K562 (cell line): ENCODE data around the gene NUDT21. TPM values are rescaled to one million over a fixed set of nuclear protein-coding genes. Genes with fewer than 3 reads are reported as not detected.

Experiments
- CCAR2 ChIP-seq: fragments of 200-400 bp; formaldehyde crosslinking; IDR thresholded peaks from 2 replicates; pipeline ENCODE4 v1.6.1; 2017; ENCODE audit warnings: mild to moderate bottlenecking, low read depth, low read length
- CTCF ChIP-seq, 3 experiments: IDR thresholded peaks in 2 of 3; conservative IDR thresholded peaks in 1 of 3; 2 replicates each; pipeline ENCODE4 v1.5.1; 2011 to 2012; ENCODE audit warnings: low read length in 3 of 3, mild to moderate bottlenecking in 3 of 3, control low read depth in 2 of 3, improper control_type of control experiment in 1 of 3, inconsistent platforms in 1 of 3, low read depth in 1 of 3, mixed read lengths in 1 of 3, moderate library complexity in 1 of 3; ENCODE audit not compliant: insufficient read depth in 2 of 3
- HMG20B ChIP-seq: fragments of 250-450 bp; sonication (Bioruptor Pico); IDR thresholded peaks from 2 replicates; pipeline ENCODE4 v1.5.0; 2021; ENCODE audit warnings: mild to moderate bottlenecking
- PRPF4 ChIP-seq: fragments of 200-400 bp; formaldehyde crosslinking; IDR thresholded peaks from one replicate; pipeline ENCODE4 v1.6.1; 2017; ENCODE audit warnings: low read length, low read depth, mild to moderate bottlenecking; ENCODE audit not compliant: insufficient read depth, poor library complexity, severe bottlenecking
- UBTF ChIP-seq, 2 experiments: IDR thresholded peaks; 2 replicates each; pipeline ENCODE4 v1.6.1; 2012; ENCODE audit warnings: improper control_type of control experiment in 2 of 2, low read depth in 2 of 2, low read length in 2 of 2, borderline replicate concordance in 1 of 2
- ZFP30 ChIP-seq: fragments of 250-450 bp; sonication (Bioruptor Pico); IDR thresholded peaks from 2 replicates; pipeline ENCODE4 v1.8.0; 2022; ENCODE audit warnings: moderate library complexity, mild to moderate bottlenecking, inconsistent platforms, borderline replicate concordance
- ZNF175 ChIP-seq: fragments of 200-800 bp; sonication (Bioruptor generic); IDR thresholded peaks from 2 replicates; pipeline ENCODE4 v1.6.1; 2016; ENCODE audit warnings: low read depth, mild to moderate bottlenecking, missing genetic modification characterization, missing compliant biosample characterization
- ZNF584 ChIP-seq: fragments of 200-800 bp; sonication (Bioruptor generic); IDR thresholded peaks from 2 replicates; pipeline ENCODE4 v1.6.1; 2016; ENCODE audit warnings: low read depth, mild to moderate bottlenecking, missing genetic modification characterization, missing compliant biosample characterization
- polyA plus RNA-seq, 8 experiments: library from polyadenylated mRNA; depleted of rRNA in 4 of 8; stranded (reverse) in 5 of 8; unstranded in 3 of 8; fragments of >200 nt; fragmentation: Nextera tagmentation in 2 of 8; fragmentation: Illumina TruSeq in 1 of 8; extraction: Ambion mirVana in 2 of 8; extraction: Trizol in 1 of 8; gene quantifications; 2 replicates each; pipeline versions ENCODE4 v1.2.1 to v1.2.3, GENCODE V29; 2011 to 2014; ENCODE audit warnings: inconsistent platforms in 1 of 8, missing spikeins in 1 of 8
- total RNA-seq, 7 experiments: library from RNA; depleted of rRNA in 6 of 7; stranded (reverse); fragments of >200 nt in 6 of 7; fragmentation: Illumina TruSeq in 2 of 7; extraction: Trizol in 2 of 7; gene quantifications; 2 replicates each; pipeline versions ENCODE4 v1.2.1 to v1.2.3, GENCODE V29; 2011 to 2021; ENCODE audit warnings: low replicate concordance in 1 of 7

The NUDT21 gene
- total and polyA plus RNA-seq, 9 of the 15 experiments (the other 6 are each of a cell fraction or from before 2014, with no cell fraction given): 62.4 to 218 (median 121) TPM

- TF ChIP-seq HMG20B (no peak), ZNF584 (peak; percentile 77), PRPF4 (no peak), ZNF175 (peak; percentile 73), UBTF (IDR thresholded peaks at IDR 0.05; ENCODE audit: borderline replicate concordance in 1 of 2, low read depth in 2 of 2, low read length in 2 of 2) (0 out of 4 replicates have a peak, but pooled peaks of 1 of the 2 experiments have one; percentile 23), ZFP30 (CRISPR knock-in tag) (no peak), CCAR2 (no peak), CTCF (IDR thresholded peaks at IDR 0.05 in 2 of 3, conservative IDR thresholded peaks at IDR 0.05 in 1 of 3; ENCODE audit: insufficient read depth in 2 of 3, low read depth in 1 of 3, low read length in 3 of 3) (no peak)
- TF ChIP-seq, all 486 proteins: peak for 19
Measured at GRCh38 chr16:56477096-56477878, 26.2 kb upstream of the NUDT21 start (continued).
